HEK293 (cell line): Measurements from ENCODE around the gene EPB41L2.
"Not testable (repeated sequence)": the region's sequence is repeated elsewhere in the genome, so short reads cannot be mapped to it uniquely, and the experiment has no call there.

ENCODE experiments used
- GLIS2 ChIP-seq: fragments of 450-650 bp; formaldehyde crosslinking; IDR thresholded peaks from 2 replicates; pipeline ENCODE4 v1.5.1; 2016; ENCODE audit warnings: missing biosample characterization, missing genetic modification characterization
- KLF10 ChIP-seq: fragments of 450-650 bp; IDR thresholded peaks from 2 replicates; pipeline ENCODE4 v1.5.1; 2018; ENCODE audit warnings: missing biosample characterization, mild to moderate bottlenecking, missing genetic modification characterization
- OVOL3 ChIP-seq: fragments of 450-650 bp; formaldehyde crosslinking; IDR thresholded peaks from 2 replicates; pipeline ENCODE4 v1.5.1; 2016; ENCODE audit warnings: missing biosample characterization, missing genetic modification characterization
- SP2 ChIP-seq: fragments of 450-650 bp; formaldehyde crosslinking; IDR thresholded peaks from 2 replicates; pipeline ENCODE4 v1.5.1; 2016; ENCODE audit warnings: missing biosample characterization, missing genetic modification characterization
- ZBTB21 ChIP-seq: fragments of 450-650 bp; formaldehyde crosslinking; IDR thresholded peaks from 2 replicates; pipeline ENCODE4 v1.5.1; 2017; ENCODE audit warnings: missing biosample characterization, missing genetic modification characterization
- ZNF155 ChIP-seq: fragments of 450-650 bp; formaldehyde crosslinking; IDR thresholded peaks from 2 replicates; pipeline ENCODE4 v1.5.1; 2016; ENCODE audit warnings: missing biosample characterization, missing genetic modification characterization
- ZNF350 ChIP-seq: fragments of 450-650 bp; formaldehyde crosslinking; IDR thresholded peaks from 2 replicates; pipeline ENCODE4 v1.5.0; 2017; ENCODE audit warnings: missing biosample characterization, mild to moderate bottlenecking, missing genetic modification characterization
- ZNF510 ChIP-seq: fragments of 450-650 bp; formaldehyde crosslinking; IDR thresholded peaks from 2 replicates; pipeline ENCODE4 v1.5.1; 2018; ENCODE audit warnings: mild to moderate bottlenecking, missing genetic modification characterization, missing biosample characterization; ENCODE audit not compliant: insufficient replicate concordance
- ZNF610 ChIP-seq: fragments of 450-650 bp; formaldehyde crosslinking; IDR thresholded peaks from 2 replicates; pipeline ENCODE4 v1.5.1; 2016; ENCODE audit warnings: missing biosample characterization, missing genetic modification characterization, borderline replicate concordance
- ZNF768 ChIP-seq: fragments of 450-650 bp; formaldehyde crosslinking; IDR thresholded peaks from 2 replicates; pipeline ENCODE4 v1.5.1; 2018; ENCODE audit warnings: missing biosample characterization, mild to moderate bottlenecking, missing genetic modification characterization
- TF ChIP-seq, protein P1 (sequence below): fragments of 450-650 bp; formaldehyde crosslinking; IDR thresholded peaks from 2 replicates; pipeline ENCODE4 v1.5.1; 2016; ENCODE audit warnings: missing biosample characterization, missing genetic modification characterization
- TF ChIP-seq, protein P2 (sequence below): fragments of 450-650 bp; formaldehyde crosslinking; IDR thresholded peaks from 2 replicates; pipeline ENCODE4 v1.5.1; 2016; ENCODE audit warnings: missing biosample characterization, missing genetic modification characterization
- TF ChIP-seq, protein P3 (sequence below): fragments of 450-650 bp; formaldehyde crosslinking; IDR thresholded peaks from 2 replicates; pipeline ENCODE4 v1.5.1; 2016; ENCODE audit warnings: missing biosample characterization, missing genetic modification characterization

DNA sequence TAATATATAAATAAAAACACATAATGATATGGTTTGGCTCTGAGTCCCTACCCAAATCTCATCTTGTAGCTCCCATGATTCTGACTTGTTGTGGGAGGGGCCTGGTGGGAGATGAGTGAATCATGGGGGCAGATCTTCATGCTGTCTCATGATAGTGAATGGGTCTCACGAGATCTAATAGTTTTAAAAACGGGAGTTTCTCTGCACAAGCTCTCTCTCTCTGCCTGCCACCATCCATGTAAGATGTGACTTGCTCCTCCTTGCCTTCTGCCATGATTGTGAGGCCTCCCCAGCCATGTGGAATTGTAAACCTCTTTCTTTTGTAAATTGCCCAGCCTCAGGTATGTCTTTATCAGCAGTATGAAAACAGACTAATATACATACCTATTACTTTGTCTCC, 147.4 kb downstream of the EPB41L2 start:
- TF ChIP-seq, protein P1, sequence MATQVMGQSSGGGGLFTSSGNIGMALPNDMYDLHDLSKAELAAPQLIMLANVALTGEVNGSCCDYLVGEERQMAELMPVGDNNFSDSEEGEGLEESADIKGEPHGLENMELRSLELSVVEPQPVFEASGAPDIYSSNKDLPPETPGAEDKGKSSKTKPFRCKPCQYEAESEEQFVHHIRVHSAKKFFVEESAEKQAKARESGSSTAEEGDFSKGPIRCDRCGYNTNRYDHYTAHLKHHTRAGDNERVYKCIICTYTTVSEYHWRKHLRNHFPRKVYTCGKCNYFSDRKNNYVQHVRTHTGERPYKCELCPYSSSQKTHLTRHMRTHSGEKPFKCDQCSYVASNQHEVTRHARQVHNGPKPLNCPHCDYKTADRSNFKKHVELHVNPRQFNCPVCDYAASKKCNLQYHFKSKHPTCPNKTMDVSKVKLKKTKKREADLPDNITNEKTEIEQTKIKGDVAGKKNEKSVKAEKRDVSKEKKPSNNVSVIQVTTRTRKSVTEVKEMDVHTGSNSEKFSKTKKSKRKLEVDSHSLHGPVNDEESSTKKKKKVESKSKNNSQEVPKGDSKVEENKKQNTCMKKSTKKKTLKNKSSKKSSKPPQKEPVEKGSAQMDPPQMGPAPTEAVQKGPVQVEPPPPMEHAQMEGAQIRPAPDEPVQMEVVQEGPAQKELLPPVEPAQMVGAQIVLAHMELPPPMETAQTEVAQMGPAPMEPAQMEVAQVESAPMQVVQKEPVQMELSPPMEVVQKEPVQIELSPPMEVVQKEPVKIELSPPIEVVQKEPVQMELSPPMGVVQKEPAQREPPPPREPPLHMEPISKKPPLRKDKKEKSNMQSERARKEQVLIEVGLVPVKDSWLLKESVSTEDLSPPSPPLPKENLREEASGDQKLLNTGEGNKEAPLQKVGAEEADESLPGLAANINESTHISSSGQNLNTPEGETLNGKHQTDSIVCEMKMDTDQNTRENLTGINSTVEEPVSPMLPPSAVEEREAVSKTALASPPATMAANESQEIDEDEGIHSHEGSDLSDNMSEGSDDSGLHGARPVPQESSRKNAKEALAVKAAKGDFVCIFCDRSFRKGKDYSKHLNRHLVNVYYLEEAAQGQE (tag by site-specific recombination) = not testable (repeated sequence)
- not testable (repeated sequence) for TF ChIP-seq OVOL3; ZNF510 (tag by site-specific recombination); ZNF350 (tag by site-specific recombination); ZNF610 (tag by site-specific recombination); GLIS2; ZNF768 (tag by site-specific recombination); ZNF155; KLF10 (tag by site-specific recombination); SP2 (tag by site-specific recombination); ZBTB21 (tag by site-specific recombination)
- TF ChIP-seq, protein P2, sequence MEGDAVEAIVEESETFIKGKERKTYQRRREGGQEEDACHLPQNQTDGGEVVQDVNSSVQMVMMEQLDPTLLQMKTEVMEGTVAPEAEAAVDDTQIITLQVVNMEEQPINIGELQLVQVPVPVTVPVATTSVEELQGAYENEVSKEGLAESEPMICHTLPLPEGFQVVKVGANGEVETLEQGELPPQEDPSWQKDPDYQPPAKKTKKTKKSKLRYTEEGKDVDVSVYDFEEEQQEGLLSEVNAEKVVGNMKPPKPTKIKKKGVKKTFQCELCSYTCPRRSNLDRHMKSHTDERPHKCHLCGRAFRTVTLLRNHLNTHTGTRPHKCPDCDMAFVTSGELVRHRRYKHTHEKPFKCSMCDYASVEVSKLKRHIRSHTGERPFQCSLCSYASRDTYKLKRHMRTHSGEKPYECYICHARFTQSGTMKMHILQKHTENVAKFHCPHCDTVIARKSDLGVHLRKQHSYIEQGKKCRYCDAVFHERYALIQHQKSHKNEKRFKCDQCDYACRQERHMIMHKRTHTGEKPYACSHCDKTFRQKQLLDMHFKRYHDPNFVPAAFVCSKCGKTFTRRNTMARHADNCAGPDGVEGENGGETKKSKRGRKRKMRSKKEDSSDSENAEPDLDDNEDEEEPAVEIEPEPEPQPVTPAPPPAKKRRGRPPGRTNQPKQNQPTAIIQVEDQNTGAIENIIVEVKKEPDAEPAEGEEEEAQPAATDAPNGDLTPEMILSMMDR = not testable (repeated sequence)
- TF ChIP-seq, protein P3, sequence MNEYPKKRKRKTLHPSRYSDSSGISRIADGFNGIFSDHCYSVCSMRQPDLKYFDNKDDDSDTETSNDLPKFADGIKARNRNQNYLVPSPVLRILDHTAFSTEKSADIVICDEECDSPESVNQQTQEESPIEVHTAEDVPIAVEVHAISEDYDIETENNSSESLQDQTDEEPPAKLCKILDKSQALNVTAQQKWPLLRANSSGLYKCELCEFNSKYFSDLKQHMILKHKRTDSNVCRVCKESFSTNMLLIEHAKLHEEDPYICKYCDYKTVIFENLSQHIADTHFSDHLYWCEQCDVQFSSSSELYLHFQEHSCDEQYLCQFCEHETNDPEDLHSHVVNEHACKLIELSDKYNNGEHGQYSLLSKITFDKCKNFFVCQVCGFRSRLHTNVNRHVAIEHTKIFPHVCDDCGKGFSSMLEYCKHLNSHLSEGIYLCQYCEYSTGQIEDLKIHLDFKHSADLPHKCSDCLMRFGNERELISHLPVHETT (tag by site-specific recombination) = not testable (repeated sequence)
